Tibial nerve (tissue), 4 donors: ENCODE data around the gene TOM1L2. TPM values are rescaled to one million over a fixed set of nuclear protein-coding genes. Genes with fewer than 3 reads are reported as not detected.

ENCODE experiments used
- DNase-seq, 2 donors: peaks; one replicate each; pipeline ENCODE4 v3.0.0-alpha.2; 2019; ENCODE audit warnings: low spot score in 2 of 2
- H3K27ac ChIP-seq, 4 donors: fragments of 200-600 bp; sonication (generic) in 3 of 4; one replicate each; pipeline ENCODE4 v1.5.1; 2017 to 2019; ENCODE audit warnings: mild to moderate bottlenecking in 1 of 4
- H3K27me3 ChIP-seq, 2 donors: fragments of 200-600 bp; sonication (generic) in 1 of 2; one replicate each; pipeline versions ENCODE4 v1.5.1 to v1.6.0; 2017 to 2019
- H3K36me3 ChIP-seq, 3 donors: fragments of 200-600 bp; sonication (generic); one replicate each; pipeline ENCODE4 v1.5.1; 2018 to 2019
- H3K4me1 ChIP-seq, 4 donors: fragments of 200-600 bp; sonication (generic) in 3 of 4; one replicate each; pipeline ENCODE4 v1.5.1; 2017 to 2019
- H3K4me3 ChIP-seq, 4 donors: fragments of 200-600 bp; sonication (generic) in 3 of 4; one replicate each; pipeline ENCODE4 v1.5.1; 2017 to 2019; ENCODE audit warnings: mild to moderate bottlenecking in 1 of 4, moderate library complexity in 1 of 4
- H3K9me3 ChIP-seq, 4 donors: fragments of 200-600 bp; sonication (generic) in 3 of 4; one replicate each; pipeline ENCODE4 v1.5.1; 2017 to 2019
- CTCF ChIP-seq, 5 experiments: fragments of 200-600 bp in 3 of 5; fragments of 450-650 bp in 2 of 5; sonication (generic) in 3 of 5; IDR thresholded peaks; one replicate each; pipeline ENCODE4 v1.5.1; 2016 to 2019; ENCODE audit warnings: antibody characterized with exemption in 5 of 5, mild to moderate bottlenecking in 3 of 5, moderate library complexity in 2 of 5
- EP300 ChIP-seq, 2 donors: sonication (generic); formaldehyde crosslinking; IDR thresholded peaks; one replicate each; pipeline ENCODE4 v1.6.1; 2017; ENCODE audit warnings: antibody characterized with exemption in 2 of 2, mild to moderate bottlenecking in 1 of 2
- POLR2A ChIP-seq, 2 donors: fragments of 450-650 bp; IDR thresholded peaks; one replicate each; pipeline ENCODE4 v1.6.1; 2017; ENCODE audit warnings: antibody characterized with exemption in 2 of 2, mild to moderate bottlenecking in 2 of 2, moderate library complexity in 2 of 2
- WGBS, 2 donors: methylation state at CpG; one replicate each; pipeline ENCODE4 v1.1.5; 2018; 5-methylcytosine and 5-hydroxymethylcytosine counted together
- total RNA-seq, 4 donors: library from RNA; depleted of rRNA; stranded (reverse); fragments of >200 nt; gene quantifications; one replicate each; pipeline ENCODE4 v1.1.0, GENCODE V29; 2016

TOM1L2 gene
- total RNA-seq, 4 donors from 2014 or later, result 83.4 to 109 (median 96.8) TPM

DNA sequence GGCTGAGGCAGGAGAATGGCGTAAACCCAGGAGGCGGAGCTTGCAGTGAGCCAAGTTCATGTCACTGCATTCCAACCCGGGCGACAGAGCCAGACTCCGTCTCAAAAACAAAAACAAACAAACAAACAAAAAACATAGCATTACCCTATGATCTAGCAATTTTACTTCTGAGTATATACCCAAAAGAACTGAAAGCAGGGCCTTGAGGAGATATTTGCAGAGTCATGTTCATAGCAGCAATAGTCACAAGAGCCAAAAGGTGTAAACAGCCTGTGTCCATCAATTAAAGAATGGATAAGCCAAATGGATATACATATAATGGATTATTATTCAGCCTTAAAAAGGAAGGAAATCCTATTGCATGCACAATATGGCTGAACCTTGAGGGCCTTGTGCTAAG is 63.1 kb downstream of the TOM1L2 start:
- H3K4me1 ChIP-seq, result peaks cover 0 to 60% (median 20%) of the 10 kb centered on the region in 4 donors
- TF ChIP-seq POLR2A (IDR thresholded peaks at IDR 0.05), result no peak
- no peak for TF ChIP-seq CTCF (IDR thresholded peaks at IDR 0.05)
- no peak for TF ChIP-seq EP300 (IDR thresholded peaks at IDR 0.05)
- no peak overlapping the region for H3K4me3 ChIP-seq
- H3K9me3 ChIP-seq, result no peaks in the 10 kb centered on the region
- DNase-seq, result no peak
- peaks cover 0 to 23% (median 0%) of the 10 kb centered on the region in 3 donors for H3K36me3 ChIP-seq
- no peaks in the 10 kb centered on the region for H3K27me3 ChIP-seq
- 74 to 82% methylated on average over 5 of the region's 5 CpGs for WGBS, 2 donors
- H3K27ac ChIP-seq, result no peak overlapping the region

- Histone ChIP-seq H3K27me3 (no peaks in the 10 kb centered on the region), H3K4me1 (peaks cover 0 to 57% (median 14%) of the 10 kb centered on the region in 4 donors), H3K4me3 (no peak overlapping the region), H3K27ac (peak overlapping the region in 3 of 4 donors; percentile 4 to 50 (median 40)), H3K36me3 (peaks cover 0 to 23% (median 0%) of the 10 kb centered on the region in 3 donors), H3K9me3 (no peaks in the 10 kb centered on the region)
- TF ChIP-seq CTCF (IDR thresholded peaks at IDR 0.05) (no peak), POLR2A (IDR thresholded peaks at IDR 0.05) (no peak)
- no peak for DNase-seq
- 63 to 67% methylated on average over 4 of the region's 4 CpGs for WGBS, 2 donors
Observed at GRCh38 chr17:17907469-17907868, 64.7 kb downstream of the TOM1L2 start.

GRCh38 chr17:17906418-17907215 is 65.6 kb downstream of the TOM1L2 start:
- Histone ChIP-seq H3K4me3 (no peak overlapping the region), H3K9me3 (no peaks in the 10 kb centered on the region), H3K36me3 (peaks cover 0 to 23% (median 0%) of the 10 kb centered on the region in 3 donors), H3K4me1 (peaks cover 3 to 65% (median 21%) of the 10 kb centered on the region in 4 donors), H3K27ac (peak overlapping the region in 2 of 4 donors; percentile 40 to 50), H3K27me3 (no peaks in the 10 kb centered on the region)
- no peak for TF ChIP-seq CTCF (IDR thresholded peaks at IDR 0.05)
- WGBS, 2 donors, result 44 to 49% methylated on average over 10 of the region's 10 CpGs
- no peak for DNase-seq

- Histone ChIP-seq H3K27me3 (no peaks in the 10 kb centered on the region), H3K9me3 (no peaks in the 10 kb centered on the region), H3K27ac (no peak overlapping the region), H3K4me3 (no peak overlapping the region), H3K4me1 (peaks cover 4 to 67% (median 30%) of the 10 kb centered on the region in 4 donors), H3K36me3 (peaks cover 0 to 23% (median 0%) of the 10 kb centered on the region in 3 donors)
- DNase-seq, result no peak
- TF ChIP-seq CTCF (IDR thresholded peaks at IDR 0.05) (no peak), EP300 (IDR thresholded peaks at IDR 0.05) (no peak), POLR2A (IDR thresholded peaks at IDR 0.05) (no peak)
- WGBS, 2 donors, result 87 to 88% methylated on average over 5 of the region's 5 CpGs
Observed at GRCh38 chr17:17905036-17905320, 67.2 kb downstream of the TOM1L2 start.

GRCh38 chr17:17904166-17905035 is 67.8 kb downstream of the TOM1L2 start:
- DNase-seq, result no peak
- H3K27me3 ChIP-seq, result no peaks in the 10 kb centered on the region
- peaks cover 0 to 23% (median 0%) of the 10 kb centered on the region in 3 donors for H3K36me3 ChIP-seq
- WGBS, 2 donors, result 76 to 77% methylated on average over 9 of the region's 9 CpGs
- peaks cover 6 to 67% (median 36%) of the 10 kb centered on the region in 4 donors for H3K4me1 ChIP-seq
- H3K27ac ChIP-seq, result peak overlapping the region in 1 of 4 donors; percentile 3
- H3K4me3 ChIP-seq, result no peak overlapping the region
- H3K9me3 ChIP-seq, result no peaks in the 10 kb centered on the region
- TF ChIP-seq EP300 (IDR thresholded peaks at IDR 0.05), result no peak
